GM19240 (cell line): ENCODE results near the gene DDX11.
"Not testable (repeated sequence)": the region's sequence is repeated elsewhere in the genome, so short reads cannot be mapped to it uniquely, and the experiment has no call there.

ENCODE experiments used
- DNase-seq: peaks from one replicate; pipeline ENCODE4 v3.0.0; 2011; ENCODE audit warnings: low spot score; ENCODE audit not compliant: insufficient read length

DDX11 gene

DNA sequence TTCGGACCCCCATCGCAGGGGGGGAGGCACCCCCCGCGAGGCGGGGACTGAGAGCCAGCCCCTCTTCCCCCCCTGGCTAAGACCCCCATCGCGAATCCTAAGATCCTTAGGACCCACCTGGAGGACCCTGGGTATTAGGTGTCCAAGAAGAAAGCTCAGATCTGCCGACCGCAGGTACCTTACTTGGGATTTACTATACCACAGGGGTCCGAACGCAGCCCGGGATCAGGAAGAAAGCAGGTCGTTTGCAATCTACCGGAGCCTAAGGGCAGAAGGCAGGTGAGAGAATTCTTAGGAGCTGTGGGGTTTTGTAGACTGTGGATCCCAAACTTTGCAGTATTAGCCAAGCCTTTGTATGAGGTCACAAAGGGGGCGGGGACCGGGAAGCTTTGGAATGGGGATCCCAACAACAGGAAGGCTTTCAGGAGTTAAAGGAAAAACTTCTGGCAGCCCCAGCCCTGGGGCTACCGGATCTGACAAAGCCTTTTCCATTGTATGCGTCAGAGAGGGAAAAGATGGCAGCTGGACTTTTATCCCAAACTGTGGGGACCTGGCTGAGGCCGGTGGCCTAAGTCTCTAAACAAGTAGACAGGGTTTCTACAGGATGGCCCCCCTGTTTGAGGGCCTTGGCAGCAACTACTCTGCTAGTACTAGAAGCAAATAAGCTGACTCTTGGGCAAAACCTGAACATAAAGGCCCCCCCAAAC lies 47.5 kb downstream of the DDX11 start:
- DNase-seq = not testable (repeated sequence)

DNA sequence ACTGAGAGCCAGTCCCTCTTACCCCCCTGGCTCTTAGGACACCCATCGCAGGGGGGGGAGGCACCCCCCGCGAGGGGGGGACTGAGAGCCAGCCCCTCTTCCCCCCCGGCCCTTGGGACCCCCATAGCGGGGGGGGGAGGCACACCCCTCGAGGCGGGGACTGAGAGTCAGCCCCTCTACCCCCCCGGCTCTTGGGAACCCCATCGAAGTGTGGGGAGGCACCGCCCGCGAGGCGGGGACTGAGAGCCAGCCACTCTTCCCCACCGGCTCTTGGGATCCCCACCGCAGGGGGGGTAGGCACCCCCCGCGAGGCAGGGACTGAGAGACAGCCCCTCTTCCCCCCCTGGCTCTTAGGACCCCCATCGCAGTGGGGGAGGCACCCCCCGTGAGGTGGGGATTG lies 48.8 kb downstream of the DDX11 start:
- no peak for DNase-seq

DNA sequence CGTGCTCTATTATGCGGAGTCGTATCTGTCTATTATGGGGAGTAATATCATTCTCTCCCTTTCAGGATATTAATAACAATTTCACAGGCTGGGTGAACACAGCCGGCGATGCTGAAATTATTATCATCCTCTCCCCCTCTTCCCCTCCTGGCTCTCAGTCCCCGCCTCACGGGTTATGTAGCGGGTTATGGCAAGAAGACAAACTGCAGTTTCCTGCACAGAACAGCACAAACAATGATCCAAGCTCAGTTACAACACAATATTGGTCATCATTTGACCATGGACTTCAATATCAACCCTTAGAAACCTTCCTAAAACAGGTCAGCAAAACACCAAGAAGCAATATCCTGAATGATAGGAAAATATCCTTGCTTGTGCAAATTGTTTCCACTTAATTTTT lies 50.5 kb downstream of the DDX11 start:
- DNase-seq = not testable (repeated sequence)

DNA sequence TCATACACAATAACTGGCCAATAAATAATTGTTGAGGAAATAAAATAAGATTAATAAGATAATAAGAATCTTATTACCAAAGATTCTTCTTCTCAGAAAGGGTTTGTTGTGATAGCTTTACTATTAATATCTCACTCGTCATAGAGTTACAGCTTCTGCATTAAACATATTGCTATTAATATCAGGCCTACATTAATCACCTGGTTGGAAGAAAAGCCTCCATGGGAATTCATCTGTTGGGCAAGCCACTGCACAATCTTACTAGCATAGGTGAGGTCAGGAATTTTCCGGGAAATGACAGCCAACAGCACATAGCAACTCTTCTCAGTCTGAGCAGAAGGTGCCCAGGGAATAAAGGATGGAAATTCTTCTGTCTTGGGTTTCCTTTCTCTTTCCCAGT lies 51.5 kb downstream of the DDX11 start:
- DNase-seq = not testable (repeated sequence)

DNA sequence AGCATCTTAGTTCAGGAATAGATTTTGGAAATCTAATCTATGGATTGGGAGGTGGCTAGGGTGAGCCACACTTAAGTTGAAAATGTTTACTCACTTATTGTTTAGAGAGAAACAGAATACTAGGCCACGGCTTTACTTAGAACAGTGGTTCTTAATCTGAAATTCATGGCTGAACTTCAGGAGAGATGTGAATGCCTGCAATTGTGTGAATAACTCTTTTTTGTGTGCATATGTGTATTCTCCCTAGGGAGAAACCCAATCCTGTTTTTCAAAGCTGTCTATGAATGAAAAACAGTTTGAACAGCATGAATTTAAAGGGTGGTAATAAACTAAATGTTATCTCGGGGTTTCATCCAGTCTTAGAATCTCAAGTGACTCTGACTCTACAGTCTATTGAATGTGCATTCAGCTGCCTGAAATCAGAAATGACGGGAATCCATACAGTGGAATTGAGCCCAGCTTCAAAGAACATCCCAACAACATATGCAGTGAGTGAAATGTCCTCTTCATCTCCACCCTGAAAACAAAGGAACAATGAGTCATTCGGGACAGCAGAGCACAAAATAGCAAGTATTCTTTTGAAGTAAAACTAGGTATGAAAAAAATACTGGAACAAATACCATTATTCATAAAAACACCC lies 53.7 kb downstream of the DDX11 start:
- not testable (repeated sequence) for DNase-seq

DNA sequence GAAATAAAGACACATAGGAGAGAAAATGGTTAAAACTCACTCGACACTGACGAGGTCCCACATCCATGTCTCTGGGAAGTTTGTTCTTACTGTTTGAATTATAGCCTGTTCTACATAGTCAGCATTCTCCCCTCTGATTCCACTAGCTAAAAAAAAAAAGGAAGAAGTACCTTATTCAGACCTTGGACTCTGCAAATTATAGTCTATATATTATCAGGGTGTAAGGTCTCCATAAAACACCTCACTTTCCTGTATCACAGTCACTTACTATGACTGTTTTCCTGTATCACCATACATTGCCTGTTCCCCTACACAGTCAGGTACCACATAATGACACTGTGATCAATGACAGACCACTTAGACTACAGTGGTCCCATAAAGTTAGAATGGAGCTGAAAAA lies 62.9 kb downstream of the DDX11 start:
- DNase-seq = not testable (repeated sequence)

DNA sequence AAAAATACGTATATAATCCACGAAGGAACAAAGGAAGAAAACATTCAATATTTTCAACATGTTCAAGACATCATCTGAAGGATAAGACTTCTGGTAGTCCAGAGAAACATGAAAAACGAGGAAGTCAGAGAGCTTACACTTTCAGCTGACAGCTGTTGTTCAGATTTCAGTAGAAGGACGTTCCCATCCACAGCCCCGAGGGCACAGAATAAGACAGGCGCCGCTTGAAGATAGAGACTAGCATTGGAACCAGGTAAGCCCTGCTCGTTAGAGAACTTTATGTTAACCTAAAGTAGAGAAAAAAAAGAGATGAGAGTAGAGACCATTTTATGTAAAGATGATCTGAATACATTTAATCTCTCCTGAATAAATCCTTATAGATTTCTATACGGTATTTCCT lies 71.1 kb downstream of the DDX11 start:
- DNase-seq = not testable (repeated sequence)

DNA sequence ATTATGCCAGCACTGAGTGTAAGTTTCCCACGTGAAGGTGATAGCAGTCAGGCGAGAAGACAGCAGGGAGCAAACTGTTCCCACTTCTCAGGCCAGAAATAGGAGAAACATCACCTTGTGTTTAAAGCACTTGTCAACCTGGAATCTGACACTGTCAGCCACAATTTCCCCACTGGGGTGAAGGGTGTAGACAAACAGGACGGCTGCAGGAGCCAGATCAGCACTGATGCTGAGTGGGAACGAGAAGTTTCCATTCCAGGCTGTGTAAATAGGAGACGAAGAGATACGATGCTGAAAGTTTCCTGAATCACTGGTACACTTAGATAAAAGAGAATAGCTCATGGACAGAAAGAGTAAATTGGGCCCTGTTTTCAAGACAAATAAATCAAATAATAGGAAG lies 71.6 kb downstream of the DDX11 start:
- not testable (repeated sequence) for DNase-seq

DNA sequence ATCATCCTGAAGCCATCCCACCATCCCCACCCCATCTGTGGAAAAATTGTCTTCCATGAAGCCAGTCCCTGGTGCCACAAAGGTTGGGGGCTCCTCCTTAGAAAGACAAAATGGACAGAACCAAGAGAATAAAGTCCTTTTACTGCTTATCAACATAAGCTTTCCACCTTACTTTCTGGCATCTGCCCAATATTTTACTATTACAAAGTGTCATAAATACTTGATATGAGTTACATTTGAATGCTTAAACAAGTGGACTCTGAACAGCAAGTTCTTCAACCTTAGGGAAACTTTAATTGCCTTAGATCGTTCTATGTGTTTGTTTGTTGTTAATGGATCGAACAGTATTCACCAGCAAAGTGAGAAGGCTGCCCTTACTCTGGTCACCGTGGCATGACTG lies 73.8 kb downstream of the DDX11 start:
- DNase-seq = not testable (repeated sequence)

DNA sequence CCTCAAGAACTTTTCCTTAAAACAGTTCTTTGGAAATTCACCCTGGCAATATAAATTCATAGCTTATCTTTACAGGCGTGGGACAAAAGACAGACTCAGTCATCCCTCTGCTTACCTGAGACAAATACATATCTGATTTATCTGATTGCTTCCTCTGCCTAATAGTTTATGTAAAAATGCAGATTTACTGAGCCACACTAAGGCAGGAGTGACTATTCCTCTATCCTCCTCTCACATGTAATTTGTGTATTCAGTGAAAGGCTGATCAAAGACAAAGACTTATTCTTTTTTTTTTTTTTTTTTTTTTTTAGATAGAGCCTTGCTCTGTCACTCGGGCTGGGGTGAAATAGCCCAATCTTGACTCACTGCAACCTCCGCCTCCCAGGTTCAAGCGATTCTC lies 77.1 kb downstream of the DDX11 start:
- not testable (repeated sequence) for DNase-seq
